ENCODE measurements around the gene MARCO.

MARCO gene

DNA sequence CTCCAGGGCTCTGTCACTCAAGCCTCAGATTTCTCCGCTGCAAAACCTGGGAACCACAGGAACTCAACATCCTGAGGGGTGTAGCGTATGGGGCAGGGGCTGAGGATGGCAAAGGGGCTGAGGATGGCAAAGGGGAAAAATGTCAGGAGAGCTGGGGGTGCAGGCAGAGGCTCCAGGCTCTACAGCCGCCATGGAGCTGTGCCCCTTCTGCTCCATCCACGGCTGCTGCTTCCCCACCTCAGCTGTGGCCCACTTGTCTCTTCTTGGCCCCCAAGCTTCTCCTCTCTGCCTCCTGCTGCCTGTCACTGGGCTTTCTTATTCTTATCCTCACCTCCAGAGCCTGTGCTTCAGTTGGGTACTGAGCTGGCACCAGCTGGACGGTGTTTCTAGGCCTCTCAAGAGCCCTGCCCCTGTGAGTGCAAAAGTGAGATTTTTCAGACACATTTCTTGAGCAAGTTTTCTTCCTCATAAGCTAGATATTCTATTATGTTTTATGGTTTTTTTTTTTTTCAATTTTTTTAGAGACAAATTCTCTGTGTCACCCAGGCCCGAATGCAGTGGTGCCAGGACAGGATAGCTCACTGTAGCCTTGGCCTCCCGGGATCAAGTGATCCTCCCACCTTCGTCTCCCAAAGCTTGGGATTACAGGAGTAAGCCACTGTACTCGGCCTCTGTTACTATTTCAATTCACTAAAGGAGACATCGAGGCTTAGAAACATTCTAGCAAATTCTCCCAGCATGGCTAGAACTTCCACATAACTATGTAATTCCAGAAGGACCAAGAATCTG is 49.0 kb downstream of the MARCO start:
- Histone ChIP-seq H3K9me3 (no peaks in the 10 kb centered on the region), H3K4me3 (no peak overlapping the region), H3K27me3 (peaks cover 0 to 2% of the 10 kb centered on the region in 2 donors), H3K4me1 (no peaks in the 10 kb centered on the region), H3K36me3 (no peaks in the 10 kb centered on the region), H3K27ac (no peak overlapping the region)
- peak in 1 of 2 donors; percentile 40 for DNase-seq
- intact Hi-C loops (cut with DNase I; ENCODE audit: low total_unique reads) = no loop called here
- TF ChIP-seq, protein P1, sequence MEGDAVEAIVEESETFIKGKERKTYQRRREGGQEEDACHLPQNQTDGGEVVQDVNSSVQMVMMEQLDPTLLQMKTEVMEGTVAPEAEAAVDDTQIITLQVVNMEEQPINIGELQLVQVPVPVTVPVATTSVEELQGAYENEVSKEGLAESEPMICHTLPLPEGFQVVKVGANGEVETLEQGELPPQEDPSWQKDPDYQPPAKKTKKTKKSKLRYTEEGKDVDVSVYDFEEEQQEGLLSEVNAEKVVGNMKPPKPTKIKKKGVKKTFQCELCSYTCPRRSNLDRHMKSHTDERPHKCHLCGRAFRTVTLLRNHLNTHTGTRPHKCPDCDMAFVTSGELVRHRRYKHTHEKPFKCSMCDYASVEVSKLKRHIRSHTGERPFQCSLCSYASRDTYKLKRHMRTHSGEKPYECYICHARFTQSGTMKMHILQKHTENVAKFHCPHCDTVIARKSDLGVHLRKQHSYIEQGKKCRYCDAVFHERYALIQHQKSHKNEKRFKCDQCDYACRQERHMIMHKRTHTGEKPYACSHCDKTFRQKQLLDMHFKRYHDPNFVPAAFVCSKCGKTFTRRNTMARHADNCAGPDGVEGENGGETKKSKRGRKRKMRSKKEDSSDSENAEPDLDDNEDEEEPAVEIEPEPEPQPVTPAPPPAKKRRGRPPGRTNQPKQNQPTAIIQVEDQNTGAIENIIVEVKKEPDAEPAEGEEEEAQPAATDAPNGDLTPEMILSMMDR (IDR thresholded peaks at IDR 0.05) = no peak

DNA sequence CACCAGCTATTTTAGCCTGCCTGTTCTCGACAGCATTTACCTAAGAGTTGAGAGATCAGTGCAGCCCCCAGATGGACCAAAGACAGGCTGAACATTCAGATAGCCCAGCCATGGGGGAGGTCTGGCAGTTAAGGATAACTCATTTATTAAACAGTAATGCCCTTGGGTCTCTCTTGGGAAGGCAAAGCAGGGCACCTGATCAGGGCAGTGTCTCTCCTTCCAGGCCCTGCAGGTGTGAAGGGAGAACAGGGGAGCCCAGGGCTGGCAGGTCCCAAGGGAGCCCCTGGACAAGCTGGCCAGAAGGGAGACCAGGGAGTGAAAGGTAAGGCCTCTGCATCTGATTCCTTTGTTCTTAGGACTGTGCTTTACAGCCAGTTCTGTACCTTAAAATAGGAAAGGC is 49.6 kb downstream of the MARCO start:
- no peaks in the 10 kb centered on the region for H3K36me3 ChIP-seq
- TF ChIP-seq, protein P1 (IDR thresholded peaks at IDR 0.05) = no peak
- peaks cover 0 to 2% of the 10 kb centered on the region in 2 donors for H3K27me3 ChIP-seq
- H3K4me1 ChIP-seq = no peaks in the 10 kb centered on the region
- no peaks in the 10 kb centered on the region for H3K9me3 ChIP-seq
- no peak overlapping the region for H3K27ac ChIP-seq
- intact Hi-C loops (cut with DNase I; ENCODE audit: low total_unique reads) = no loop called here
- no peak overlapping the region for H3K4me3 ChIP-seq
- peak in 1 of 2 donors; percentile 42 for DNase-seq

DNA sequence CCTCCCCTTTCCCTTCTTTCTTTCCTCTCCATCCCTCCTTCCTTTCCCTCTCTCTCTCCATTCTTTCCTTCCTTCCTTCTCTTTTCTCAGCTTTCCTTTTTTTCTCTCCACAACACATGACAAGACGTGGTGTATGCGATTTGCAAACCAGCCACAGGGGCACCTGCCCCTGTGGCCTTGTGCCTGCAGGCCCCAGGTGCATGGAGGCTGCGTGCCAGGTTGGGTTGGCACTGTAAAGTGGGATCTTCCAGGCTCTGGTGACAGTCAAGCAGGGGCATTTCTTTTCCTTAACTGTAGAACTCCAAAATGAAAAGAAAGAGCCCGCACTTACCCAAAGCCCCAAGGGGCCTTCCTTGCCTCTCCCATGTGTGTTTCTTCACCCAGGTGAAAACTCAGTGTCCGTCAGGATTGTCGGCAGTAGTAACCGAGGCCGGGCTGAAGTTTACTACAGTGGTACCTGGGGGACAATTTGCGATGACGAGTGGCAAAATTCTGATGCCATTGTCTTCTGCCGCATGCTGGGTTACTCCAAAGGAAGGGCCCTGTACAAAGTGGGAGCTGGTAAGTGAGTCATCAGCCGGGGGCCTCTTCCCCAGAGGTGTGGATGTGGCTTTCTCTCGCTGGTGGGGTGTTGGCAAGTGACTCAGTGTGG is 50.9 kb downstream of the MARCO start:
- intact Hi-C loops (cut with DNase I; ENCODE audit: low total_unique reads) = no loop called here
- TF ChIP-seq, protein P1 (IDR thresholded peaks at IDR 0.05) = no peak
- no peaks in the 10 kb centered on the region for H3K27me3 ChIP-seq
- H3K27ac ChIP-seq = no peak overlapping the region
- H3K4me3 ChIP-seq = no peak overlapping the region
- no peaks in the 10 kb centered on the region for H3K4me1 ChIP-seq
- no peaks in the 10 kb centered on the region for H3K9me3 ChIP-seq
- peak in 1 of 2 donors; percentile 28 for DNase-seq
- no peaks in the 10 kb centered on the region for H3K36me3 ChIP-seq

DNA sequence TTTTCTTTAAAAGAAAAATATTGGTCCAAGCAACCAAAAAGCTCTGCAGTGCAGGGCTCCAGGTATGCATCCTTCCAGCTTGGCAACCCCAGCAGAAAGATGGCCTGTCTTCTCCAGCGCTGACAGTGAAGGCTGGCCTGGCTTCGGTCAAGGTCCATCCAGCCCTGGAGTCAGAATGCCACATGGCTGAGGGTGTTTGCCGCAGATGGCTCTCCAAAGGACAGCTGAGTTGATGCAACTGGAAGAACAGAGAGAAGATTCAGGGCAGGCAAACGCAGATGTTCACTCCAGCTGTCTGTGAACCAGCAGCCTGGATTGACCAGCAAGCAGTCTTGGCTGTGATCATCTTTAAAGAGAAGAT is 51.4 kb downstream of the MARCO start:
- Histone ChIP-seq H3K27ac (no peak overlapping the region), H3K27me3 (no peaks in the 10 kb centered on the region), H3K4me3 (no peak overlapping the region), H3K4me1 (no peaks in the 10 kb centered on the region), H3K36me3 (no peaks in the 10 kb centered on the region), H3K9me3 (no peaks in the 10 kb centered on the region)
- intact Hi-C loops (cut with DNase I; ENCODE audit: low total_unique reads) = no loop called here
- TF ChIP-seq, protein P1 (IDR thresholded peaks at IDR 0.05) = no peak
- no peak for DNase-seq

DNA sequence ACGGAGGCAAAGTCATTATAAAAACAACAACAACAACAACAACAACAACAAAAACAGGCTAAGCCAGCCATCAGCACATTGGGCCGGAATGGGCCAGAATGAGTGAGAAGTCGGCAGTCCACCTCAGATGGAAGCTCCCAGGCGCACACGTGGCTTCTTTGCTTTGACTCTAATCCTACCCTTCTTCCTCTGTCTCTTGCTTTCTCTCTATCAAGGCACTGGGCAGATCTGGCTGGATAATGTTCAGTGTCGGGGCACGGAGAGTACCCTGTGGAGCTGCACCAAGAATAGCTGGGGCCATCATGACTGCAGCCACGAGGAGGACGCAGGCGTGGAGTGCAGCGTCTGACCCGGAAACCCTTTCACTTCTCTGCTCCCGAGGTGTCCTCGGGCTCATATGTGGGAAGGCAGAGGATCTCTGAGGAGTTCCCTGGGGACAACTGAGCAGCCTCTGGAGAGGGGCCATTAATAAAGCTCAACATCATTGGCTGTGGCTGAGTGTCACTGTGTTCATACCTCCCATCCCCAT is 52.2 kb downstream of the MARCO start:
- intact Hi-C loops (cut with DNase I; ENCODE audit: low total_unique reads) = no loop called here
- Histone ChIP-seq H3K4me3 (no peak overlapping the region), H3K27ac (no peak overlapping the region), H3K9me3 (no peaks in the 10 kb centered on the region), H3K27me3 (no peaks in the 10 kb centered on the region), H3K36me3 (no peaks in the 10 kb centered on the region), H3K4me1 (no peaks in the 10 kb centered on the region)
- TF ChIP-seq, protein P1 (IDR thresholded peaks at IDR 0.05) = no peak
- DNase-seq = peak in 1 of 2 donors; percentile 42
